Stimulated activated CD4-positive, alpha-beta T cell treated with anti-CD3 and anti-CD28 coated beads, Interleukin-15, amount 100 ng/mL, for 1 hour (primary cell): ENCODE data around the gene USHBP1.

Experiments used
- DNase-seq, 2 donors: peaks; one replicate each; pipeline ENCODE4 v3.0.0-alpha.2; 2020; ENCODE audit warnings: low read depth in 1 of 2, low spot score in 1 of 2

The USHBP1 gene

DNA sequence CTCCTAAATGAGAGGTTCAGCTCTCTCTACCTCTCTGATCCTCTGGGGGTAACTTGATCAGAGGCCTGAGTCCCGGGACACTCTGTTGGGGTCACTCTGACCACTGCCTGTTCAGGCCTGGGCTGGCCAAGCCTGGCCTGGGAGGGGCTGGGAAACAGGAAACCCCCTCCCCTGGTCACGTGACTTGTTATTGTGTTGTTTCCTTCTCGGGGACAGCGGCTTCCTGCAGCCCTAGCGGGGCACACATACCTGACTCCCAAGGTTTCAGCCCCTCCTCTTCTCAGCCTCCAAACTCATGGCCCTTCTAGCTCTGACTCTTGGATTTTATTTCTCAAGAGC, at the start of gene USHBP1:
TSS of gene USHBP1 (minus strand) at position 105 of the 339 bp plus-strand sequence. CDS start 446 bp downstream, outside the sequence.
- no peak for DNase-seq

GRCh38 chr19:17314007-17314593, 49.6 kb upstream of the USHBP1 start:
- DNase-seq = no peak

- no peak for DNase-seq
Observed at GRCh38 chr19:17312189-17313113, 47.9 kb upstream of the USHBP1 start.

DNA sequence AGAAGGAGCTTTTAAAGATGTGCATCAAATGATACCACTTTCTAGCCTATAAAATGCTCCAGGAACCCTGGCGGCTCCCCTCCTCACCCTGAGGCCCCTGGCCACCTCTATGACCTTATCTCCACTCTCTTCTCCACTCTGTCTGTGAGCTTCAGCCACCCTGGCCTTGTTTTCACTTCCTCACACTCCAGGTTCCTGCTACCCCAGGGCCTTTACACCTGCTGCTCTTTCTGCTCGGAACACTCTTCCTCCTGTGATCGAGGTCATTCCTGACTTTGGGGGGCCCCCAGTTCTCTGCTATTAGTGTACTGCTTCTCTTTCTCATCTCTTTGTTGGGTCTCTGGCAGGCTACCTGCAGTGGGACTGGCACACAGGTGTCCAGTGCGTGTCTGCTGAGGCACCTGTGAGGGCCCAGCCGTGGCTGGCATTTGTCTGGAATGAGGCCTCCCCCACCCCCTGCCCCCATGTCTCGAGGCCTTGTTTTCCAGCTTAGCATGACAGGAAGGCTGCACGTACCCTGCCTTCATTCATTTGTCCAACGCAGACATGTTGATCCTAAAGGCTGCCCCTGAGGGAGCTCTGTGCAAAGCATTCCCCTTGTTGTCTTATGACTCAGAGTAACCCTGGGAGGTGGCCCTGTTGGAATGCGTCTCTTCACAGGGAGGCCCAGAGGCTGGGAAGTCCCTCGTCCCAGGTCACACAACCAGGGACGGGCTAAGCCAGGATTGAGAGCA, 47.1 kb upstream of the USHBP1 start:
- DNase-seq = no peak

DNA sequence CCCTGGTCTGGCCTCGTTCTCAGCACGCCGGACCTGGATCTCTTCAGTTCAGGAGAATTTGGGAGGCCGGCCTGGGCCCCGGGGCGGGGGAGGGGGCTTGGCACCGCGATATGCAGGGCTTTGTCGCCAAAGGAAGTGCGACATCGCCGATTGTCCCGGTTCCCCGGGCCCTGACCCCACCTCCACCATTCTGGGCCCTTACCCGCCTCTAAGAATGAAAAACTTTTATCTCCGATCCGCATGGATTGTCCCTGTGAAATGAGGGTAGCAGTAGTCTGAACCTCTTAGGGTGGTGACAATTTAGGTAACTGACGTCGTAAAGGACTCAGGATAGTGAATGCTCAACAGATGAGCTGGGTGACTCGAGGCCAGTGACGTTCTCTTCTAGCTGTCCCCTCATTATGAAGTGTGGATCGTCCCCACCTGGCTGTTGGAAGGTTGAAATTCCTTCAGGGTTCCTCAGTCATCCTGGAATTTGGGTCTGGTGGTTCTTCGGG, 45.5 kb upstream of the USHBP1 start:
- no peak for DNase-seq

- peak; percentile 89 to 97 for DNase-seq
Observed at GRCh38 chr19:17309198-17309964, 44.8 kb upstream of the USHBP1 start, which contains the start of gene DDA1. TSS of gene DDA1 (plus strand) at chr19:17309563. CDS start at chr19:17309655, 92 bp downstream.

GRCh38 chr19:17307876-17308377, 43.4 kb upstream of the USHBP1 start:
- no peak for DNase-seq

- no peak for DNase-seq
Observed at GRCh38 chr19:17306285-17306714, 41.8 kb upstream of the USHBP1 start.

- peak; percentile 85 to 89 for DNase-seq
Observed at GRCh38 chr19:17305517-17306284, 41.2 kb upstream of the USHBP1 start, which contains the start of gene MRPL34. TSS of gene MRPL34 (plus strand) at chr19:17305872. CDS start at chr19:17305893, 21 bp downstream.

GRCh38 chr19:17305216-17305516, 40.6 kb upstream of the USHBP1 start:
- no peak for DNase-seq

DNA sequence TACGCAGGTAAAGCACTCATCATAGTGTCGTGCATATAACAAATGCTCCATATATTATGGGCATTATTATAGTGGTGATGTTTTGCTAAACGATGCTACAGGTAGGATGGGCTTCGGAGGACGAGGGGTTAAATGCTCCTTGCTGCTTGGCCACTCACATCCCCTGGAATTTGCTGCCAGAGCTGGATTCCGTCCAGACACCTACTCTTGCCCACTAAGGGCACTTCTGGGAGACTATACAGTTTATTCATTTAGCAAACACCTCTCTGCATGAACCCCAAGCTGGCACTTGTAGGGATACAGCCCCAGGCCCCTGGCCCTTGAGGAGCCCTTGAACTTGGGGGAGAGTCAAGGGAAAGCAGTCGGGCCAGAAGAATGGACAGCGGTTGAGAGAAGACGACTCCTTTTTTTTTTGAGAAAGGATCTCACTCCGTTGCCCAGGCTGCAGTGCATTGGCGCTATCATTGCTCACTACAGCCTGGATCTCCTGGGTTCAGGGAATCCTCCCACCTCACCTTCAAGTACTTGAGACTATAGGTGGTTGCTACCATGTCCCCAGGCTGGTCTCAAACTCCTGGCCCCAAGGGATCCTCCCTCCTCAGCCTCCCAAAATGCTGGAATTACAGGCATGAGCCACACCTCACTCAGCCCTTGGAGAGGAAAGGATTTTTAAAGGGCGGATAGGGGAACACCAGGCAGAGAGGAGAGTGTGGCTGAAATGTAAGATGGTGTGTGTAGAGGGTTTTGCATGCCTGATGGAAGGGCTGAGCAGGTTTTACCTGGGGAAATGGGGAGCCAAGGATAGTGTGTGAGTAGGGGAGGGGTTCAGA, 40.1 kb upstream of the USHBP1 start:
- DNase-seq = no peak

DNA sequence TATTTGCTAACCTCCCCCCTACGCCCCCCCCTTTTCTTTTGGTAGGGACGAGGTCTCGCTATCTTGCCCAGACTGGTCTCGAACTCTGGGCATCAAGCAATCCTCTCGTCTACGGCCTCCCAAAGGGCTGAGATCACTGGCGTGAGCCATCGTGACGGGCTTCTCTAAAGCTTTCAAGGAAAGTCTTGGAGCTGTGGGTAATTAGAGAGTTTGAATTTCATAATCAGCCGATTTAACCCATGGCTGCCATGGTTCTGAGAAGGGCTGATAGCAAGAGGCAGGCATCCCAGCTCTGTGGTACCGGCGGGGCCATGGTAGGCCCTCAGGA, 39.4 kb upstream of the USHBP1 start:
- no peak for DNase-seq

GRCh38 chr19:17303167-17303939, 38.8 kb upstream of the USHBP1 start, which contains the start of gene ABHD8:
TSS of gene ABHD8 (minus strand) at chr19:17303425. CDS start at chr19:17301616, 1,809 bp downstream.
- DNase-seq = peak; percentile 85 to 87

DNA sequence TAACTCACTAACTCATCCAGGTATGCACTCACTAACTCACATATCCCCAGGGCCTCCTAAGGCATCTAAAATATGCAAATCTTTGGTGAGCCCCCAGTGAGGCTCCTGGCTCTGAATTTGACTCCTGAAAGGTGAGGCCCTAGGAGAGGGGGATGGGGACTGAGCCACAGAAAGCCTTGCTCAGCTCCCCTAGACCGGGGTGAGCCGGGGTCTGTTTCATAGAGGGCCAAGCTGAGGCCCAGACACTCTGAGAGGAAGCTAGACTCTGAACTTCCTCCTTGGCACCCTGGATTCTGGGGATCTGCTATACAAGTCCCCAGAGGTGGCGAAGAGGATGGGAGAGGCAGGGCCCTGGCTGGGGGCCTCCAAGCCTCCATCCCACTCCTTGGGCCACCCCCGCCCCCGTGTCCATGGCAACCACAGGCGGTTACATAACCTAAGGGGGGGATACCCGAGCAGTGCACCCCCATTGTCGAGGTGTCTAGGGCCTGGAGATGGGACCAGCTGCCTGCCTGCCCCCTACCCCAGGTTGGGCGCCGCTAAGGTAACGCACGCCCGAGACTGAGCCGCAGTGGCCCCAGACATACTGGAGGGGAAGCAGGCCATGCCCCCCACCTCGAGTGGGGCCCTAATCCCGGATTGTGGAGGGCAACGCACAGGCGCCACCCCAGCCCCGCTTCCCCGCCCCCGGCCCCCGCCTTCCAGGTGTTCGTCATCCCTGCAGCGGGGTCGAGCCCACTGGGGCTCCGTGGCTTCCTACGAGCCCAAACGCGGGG, 38.0 kb upstream of the USHBP1 start:
- DNase-seq = peak in 1 of 2 donors; percentile 17

- no peak for DNase-seq
Observed at GRCh38 chr19:17300992-17301619, 36.6 kb upstream of the USHBP1 start.

- no peak for DNase-seq
Observed at GRCh38 chr19:17296976-17297375, 32.4 kb upstream of the USHBP1 start.

- no peak for DNase-seq
Observed at GRCh38 chr19:17296273-17296672, 31.7 kb upstream of the USHBP1 start.
